GM19023 (cell line): ENCODE results near the gene INSL6.
"Not testable (repeated sequence)": the region's sequence is repeated elsewhere in the genome, so short reads cannot be mapped to it uniquely, and the experiment has no call there.

Experiments
- ATAC-seq: cut with Tn5 transposase; IDR thresholded peaks from one replicate; pipeline ENCODE4 v1.9.1; 2021; ENCODE audit warnings: mild to moderate bottlenecking, moderate library complexity; ENCODE audit not compliant: unreplicated experiment

The INSL6 gene

GRCh38 chr9:5185220-5185840, at the start of gene INSL6:
Gene INSL6 (minus strand): TSS chr9:5185639. CDS start chr9:5185602, 37 bp downstream.
- ATAC-seq: no peak

GRCh38 chr9:5231212-5231611, 45.8 kb upstream of the INSL6 start, which contains the start of gene INSL4:
Gene INSL4 (plus strand): TSS chr9:5231419. CDS start chr9:5231524, 105 bp downstream.
- ATAC-seq: no peak

- ATAC-seq: no peak
These were observed 45.1 kb upstream of the INSL6 start for GRCh38 chr9:5230554-5230953.

- ATAC-seq: no peak
These were observed 19.6 kb upstream of the INSL6 start for GRCh38 chr9:5205071-5205470.

- ATAC-seq: no peak
These were observed 10.0 kb upstream of the INSL6 start for GRCh38 chr9:5195463-5195862.

GRCh38 chr9:5193345-5193744, 7.9 kb upstream of the INSL6 start:
- no peak for ATAC-seq

GRCh38 chr9:5191985-5192384, 6.5 kb upstream of the INSL6 start:
- ATAC-seq: no peak

- no peak for ATAC-seq
These were observed 2.9 kb upstream of the INSL6 start for GRCh38 chr9:5188060-5188984.

GRCh38 chr9:5186416-5187169, 1.2 kb upstream of the INSL6 start:
- no peak for ATAC-seq

- no peak for ATAC-seq
These were observed 663 bp downstream of the INSL6 start for GRCh38 chr9:5184776-5185175.

GRCh38 chr9:5180631-5181030, 4.8 kb downstream of the INSL6 start:
- not testable (repeated sequence) for ATAC-seq

GRCh38 chr9:5178126-5178805, 7.2 kb downstream of the INSL6 start:
- ATAC-seq: no peak

- no peak for ATAC-seq
These were observed 39.2 kb downstream of the INSL6 start for GRCh38 chr9:5146241-5146640.

GRCh38 chr9:5144217-5144616, 41.2 kb downstream of the INSL6 start:
- no peak for ATAC-seq

GRCh38 chr9:5140151-5140550, 45.3 kb downstream of the INSL6 start:
- ATAC-seq: no peak

- ATAC-seq: no peak
These were observed 62.9 kb downstream of the INSL6 start for GRCh38 chr9:5122516-5122915.

GRCh38 chr9:5122116-5122515, 63.3 kb downstream of the INSL6 start:
- ATAC-seq: no peak

- no peak for ATAC-seq
These were observed 71.3 kb downstream of the INSL6 start for GRCh38 chr9:5113994-5114748.
